WI38 (cell line): ENCODE measurements around the gene SMC3.

ENCODE experiments used
- H3K4me3 ChIP-seq: 2 replicates; pipeline ENCODE4 v1.5.1; 2011; ENCODE audit warnings: low read depth, mild to moderate bottlenecking, control low read depth, low read length
- CTCF ChIP-seq: IDR thresholded peaks from 2 replicates; pipeline ENCODE4 v1.5.1; 2012; ENCODE audit warnings: low read depth, mild to moderate bottlenecking, control low read depth, low read length

Gene SMC3

GRCh38 chr10:110651044-110651958 lies 83.8 kb downstream of the SMC3 start:
- TF ChIP-seq CTCF, result no peak
- peak overlapping the region; percentile 21 for H3K4me3 ChIP-seq

GRCh38 chr10:110652475-110653118 lies 85.1 kb downstream of the SMC3 start:
- TF ChIP-seq CTCF, result no peak
- H3K4me3 ChIP-seq, result no peak overlapping the region
